ENCODE data around the gene RASL11B. TPM values are rescaled to one million over a fixed set of nuclear protein-coding genes. Genes with fewer than 3 reads are reported as not detected.

The RASL11B gene
- total and polyA plus RNA-seq, 2 donors (not counting 1 experiment from before 2014, with no cell fraction given) = 0.36 to 1.2 TPM

DNA sequence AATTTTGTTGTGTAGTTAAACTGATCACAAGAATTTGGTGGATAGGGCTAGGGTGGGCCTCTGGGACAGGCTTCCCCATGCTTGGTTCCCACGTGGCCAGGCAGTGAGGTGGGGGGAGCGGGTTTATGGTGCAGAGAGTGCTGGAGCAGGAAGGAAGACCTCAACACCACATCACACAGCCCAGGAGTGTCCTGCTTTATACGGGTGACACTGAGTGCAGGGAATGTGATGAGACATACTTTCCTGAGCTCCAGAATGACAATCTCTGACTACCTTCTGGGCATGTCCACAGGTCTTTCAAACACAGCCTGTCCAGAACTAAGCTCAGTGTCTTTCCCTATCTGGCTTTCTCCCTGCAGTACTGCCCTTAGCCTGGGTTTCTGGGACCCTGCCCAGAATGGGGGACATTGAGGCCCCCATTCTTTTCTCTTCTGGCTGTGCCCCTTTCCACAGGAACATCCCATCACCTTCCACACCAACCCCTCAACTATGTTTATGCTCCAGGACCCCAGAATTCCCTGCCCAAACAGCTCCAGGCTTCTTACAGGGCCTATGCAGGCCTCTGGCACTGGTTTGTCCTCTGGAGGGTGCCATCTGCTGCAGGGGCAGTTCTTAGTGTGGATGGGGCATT lies 36.5 kb upstream of the RASL11B start:
- no peaks in the 10 kb centered on the region for H3K79me2 ChIP-seq (ENCODE audit: control insufficient read depth, insufficient read depth, low read length)
- no peak overlapping the region for H3K4me3 Mint-ChIP-seq
- no peaks in the 10 kb centered on the region for H3K4me1 ChIP-seq (ENCODE audit: control insufficient read depth in 2 of 2, insufficient read depth in 2 of 2, low read length in 2 of 2)
- no peak for ATAC-seq (ENCODE audit: low read depth)
- no peak overlapping the region for H3K27ac Mint-ChIP-seq
- intact Hi-C loops (cut with micrococcal nuclease) = no loop called here
- H3K4me2 ChIP-seq (replicated peaks; ENCODE audit: low read depth, low read length, poor library complexity, severe bottlenecking) = no peak overlapping the region
- no peaks in the 10 kb centered on the region for H3K4me1 Mint-ChIP-seq
- H3K9ac ChIP-seq (ENCODE audit: low read length) = no peak overlapping the region
- H3K9me3 ChIP-seq (ENCODE audit: control extremely low read depth in 1 of 3, control insufficient read depth in 2 of 3, insufficient read depth in 1 of 3, low read length in 2 of 3) = no peaks in the 10 kb centered on the region
- H4K20me1 ChIP-seq (ENCODE audit: control insufficient read depth, insufficient read depth, low read length, poor library complexity, severe bottlenecking) = no peaks in the 10 kb centered on the region
- no peaks in the 10 kb centered on the region for H3K9me3 Mint-ChIP-seq (ENCODE audit: insufficient read depth)
- peaks cover 5% of the 10 kb centered on the region for H3K27me3 Mint-ChIP-seq
- WGBS (ENCODE audit: insufficient coverage) = no CpG with 5 or more reads among the region's 3 CpGs
- DNase-seq = no peak
- H3K27ac ChIP-seq (ENCODE audit: low read length in 2 of 2) = no peak overlapping the region
- H3K36me3 ChIP-seq (replicated peaks in 1 of 2; ENCODE audit: control extremely low read depth in 1 of 2, control insufficient read depth in 1 of 2, extremely low read depth in 1 of 2, insufficient read depth in 2 of 2, low read length in 1 of 2) = no peaks in the 10 kb centered on the region
- POLR2A ChIA-PET = no interaction called here
- TF ChIP-seq EZH2 (IDR thresholded peaks at IDR 0.05; ENCODE audit: borderline replicate concordance, insufficient read depth, low read depth, low read length, poor library complexity, severe bottlenecking) = no peak
- TF ChIP-seq, protein P1, sequence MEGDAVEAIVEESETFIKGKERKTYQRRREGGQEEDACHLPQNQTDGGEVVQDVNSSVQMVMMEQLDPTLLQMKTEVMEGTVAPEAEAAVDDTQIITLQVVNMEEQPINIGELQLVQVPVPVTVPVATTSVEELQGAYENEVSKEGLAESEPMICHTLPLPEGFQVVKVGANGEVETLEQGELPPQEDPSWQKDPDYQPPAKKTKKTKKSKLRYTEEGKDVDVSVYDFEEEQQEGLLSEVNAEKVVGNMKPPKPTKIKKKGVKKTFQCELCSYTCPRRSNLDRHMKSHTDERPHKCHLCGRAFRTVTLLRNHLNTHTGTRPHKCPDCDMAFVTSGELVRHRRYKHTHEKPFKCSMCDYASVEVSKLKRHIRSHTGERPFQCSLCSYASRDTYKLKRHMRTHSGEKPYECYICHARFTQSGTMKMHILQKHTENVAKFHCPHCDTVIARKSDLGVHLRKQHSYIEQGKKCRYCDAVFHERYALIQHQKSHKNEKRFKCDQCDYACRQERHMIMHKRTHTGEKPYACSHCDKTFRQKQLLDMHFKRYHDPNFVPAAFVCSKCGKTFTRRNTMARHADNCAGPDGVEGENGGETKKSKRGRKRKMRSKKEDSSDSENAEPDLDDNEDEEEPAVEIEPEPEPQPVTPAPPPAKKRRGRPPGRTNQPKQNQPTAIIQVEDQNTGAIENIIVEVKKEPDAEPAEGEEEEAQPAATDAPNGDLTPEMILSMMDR (IDR thresholded peaks at IDR 0.05) = no peak
- H2AFZ ChIP-seq (ENCODE audit: insufficient read depth, low read depth, low read length, poor library complexity, severe bottlenecking) = no peak overlapping the region
- CTCF ChIA-PET = no interaction called here
- no peaks in the 10 kb centered on the region for H3K27me3 ChIP-seq (replicated peaks in 1 of 4; ENCODE audit: control extremely low read depth in 1 of 4, control insufficient read depth in 3 of 4, insufficient read depth in 4 of 4, low read length in 3 of 4)
- H3K4me3 ChIP-seq (ENCODE audit: control extremely low read depth in 1 of 5, extremely low read depth in 1 of 5, insufficient read depth in 1 of 5, low read depth in 2 of 5, low read length in 4 of 5) = no peak overlapping the region

DNA sequence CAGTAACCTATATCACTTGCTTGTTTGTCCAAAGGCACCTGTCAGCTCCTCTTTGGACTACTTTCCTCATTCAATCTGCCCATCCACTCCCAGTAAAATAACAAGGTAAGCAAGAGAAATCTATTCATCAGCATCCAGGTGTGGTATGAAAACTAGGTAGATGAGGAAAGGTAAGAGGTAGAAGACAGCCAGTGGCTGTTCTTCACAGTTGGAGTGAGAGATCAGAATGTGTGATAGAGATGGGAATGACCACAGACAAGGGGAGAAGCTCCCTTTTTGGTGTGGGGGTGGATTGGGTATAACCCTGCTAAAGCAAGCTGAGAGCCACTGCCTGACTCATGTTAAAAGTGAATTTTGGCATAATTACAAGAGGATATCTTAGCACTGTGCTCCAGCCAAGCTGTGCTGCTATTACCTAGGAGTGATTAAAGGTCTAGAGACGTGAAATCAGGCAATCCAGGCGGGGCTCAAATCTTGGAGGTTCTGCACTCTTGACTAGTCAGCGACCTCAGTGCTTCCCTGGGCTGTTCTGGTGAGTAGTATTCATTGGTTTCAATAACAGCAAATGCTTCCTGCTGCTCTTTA lies 28.1 kb upstream of the RASL11B start:
- H3K4me3 Mint-ChIP-seq = no peak overlapping the region
- ChIA-PET CTCF (no interaction called here), POLR2A (no interaction called here)
- Histone ChIP-seq H3K79me2 (ENCODE audit: control insufficient read depth, insufficient read depth, low read length) (no peaks in the 10 kb centered on the region), H3K36me3 (replicated peaks in 1 of 2; ENCODE audit: control extremely low read depth in 1 of 2, control insufficient read depth in 1 of 2, extremely low read depth in 1 of 2, insufficient read depth in 2 of 2, low read length in 1 of 2) (no peaks in the 10 kb centered on the region), H3K4me3 (ENCODE audit: control extremely low read depth in 1 of 5, extremely low read depth in 1 of 5, insufficient read depth in 1 of 5, low read depth in 2 of 5, low read length in 4 of 5) (no peak overlapping the region), H3K9ac (ENCODE audit: low read length) (no peak overlapping the region), H4K20me1 (ENCODE audit: control insufficient read depth, insufficient read depth, low read length, poor library complexity, severe bottlenecking) (no peaks in the 10 kb centered on the region), H2AFZ (ENCODE audit: insufficient read depth, low read depth, low read length, poor library complexity, severe bottlenecking) (no peak overlapping the region), H3K27ac (ENCODE audit: low read length in 2 of 2) (no peak overlapping the region), H3K9me3 (ENCODE audit: control extremely low read depth in 1 of 3, control insufficient read depth in 2 of 3, insufficient read depth in 1 of 3, low read length in 2 of 3) (no peaks in the 10 kb centered on the region), H3K4me1 (ENCODE audit: control insufficient read depth in 2 of 2, insufficient read depth in 2 of 2, low read length in 2 of 2) (no peaks in the 10 kb centered on the region), H3K4me2 (replicated peaks; ENCODE audit: low read depth, low read length, poor library complexity, severe bottlenecking) (no peak overlapping the region), H3K27me3 (replicated peaks in 1 of 4; ENCODE audit: control extremely low read depth in 1 of 4, control insufficient read depth in 3 of 4, insufficient read depth in 4 of 4, low read length in 3 of 4) (peaks cover 0 to 4% (median 0%) of the 10 kb centered on the region in 4 experiments)
- peaks cover 24% of the 10 kb centered on the region for H3K27me3 Mint-ChIP-seq
- no peak overlapping the region for H3K27ac Mint-ChIP-seq
- ATAC-seq (ENCODE audit: low read depth) (no peak), DNase-seq (no peak)
- intact Hi-C loops (cut with micrococcal nuclease) = no loop called here
- TF ChIP-seq, protein P1 (IDR thresholded peaks at IDR 0.05) = no peak
- TF ChIP-seq EZH2 (IDR thresholded peaks at IDR 0.05; ENCODE audit: borderline replicate concordance, insufficient read depth, low read depth, low read length, poor library complexity, severe bottlenecking) = no peak
- no peaks in the 10 kb centered on the region for H3K4me1 Mint-ChIP-seq
- WGBS (ENCODE audit: insufficient coverage) = 84% methylated on average over 2 of the region's 3 CpGs
- H3K9me3 Mint-ChIP-seq (ENCODE audit: insufficient read depth) = no peaks in the 10 kb centered on the region
